Measurements from ENCODE around the gene ITPR3.

GRCh38 chr6:33616113-33616512, 5.0 kb upstream of the ITPR3 start:
- TF ChIP-seq FOXM1 (IDR thresholded peaks at IDR 0.05; ENCODE audit: borderline replicate concordance) (no peak), SP1 (IDR thresholded peaks at IDR 0.05) (no peak)

Data from HEK293T (cell line).